Adrenal gland (tissue), 12 donors: ENCODE results near the gene ARMC6. TPM values are rescaled to one million over a fixed set of nuclear protein-coding genes. Genes with fewer than 3 reads are reported as not detected.

Experiments
- DNase-seq, 7 donors: peaks; one replicate each; pipeline ENCODE4 v3.0.0-alpha.2; 2019 to 2020
- H3K27ac ChIP-seq, 5 donors: fragments of 200-600 bp; sonication (generic) in 4 of 5; 1 replicate in 3 of 5; 2 replicates in 2 of 5; pipeline versions ENCODE4 v1.5.1 to v1.8.0; 2016 to 2020; ENCODE audit warnings: mild to moderate bottlenecking in 1 of 5
- H3K27me3 ChIP-seq: fragments of 200-600 bp; 2 replicates; pipeline ENCODE4 v1.8.0; 2021
- H3K36me3 ChIP-seq, 2 donors: fragments of 200-600 bp; replicated peaks in 1 of 2; 1 replicate in 1 of 2; 2 replicates in 1 of 2; pipeline versions ENCODE4 v1.5.1 to v1.8.0; 2018 to 2022
- H3K4me1 ChIP-seq, 2 donors: fragments of 200-600 bp; replicated peaks in 1 of 2; 1 replicate in 1 of 2; 2 replicates in 1 of 2; pipeline versions ENCODE4 v1.5.1 to v1.8.0; 2018 to 2021
- H3K4me3 ChIP-seq, 4 donors: fragments of 200-600 bp; sonication (generic) in 3 of 4; one replicate each; pipeline ENCODE4 v1.5.1; 2016 to 2018
- H3K9me3 ChIP-seq, 3 donors: fragments of 200-600 bp; sonication (generic) in 1 of 3; replicated peaks in 1 of 3; 1 replicate in 2 of 3; 2 replicates in 1 of 3; pipeline versions ENCODE4 v1.5.1 to v1.8.0; 2016 to 2021
- CTCF ChIP-seq, 6 experiments: fragments of 450-650 bp in 4 of 6; fragments of 200-600 bp in 2 of 6; sonication (generic) in 1 of 6; IDR thresholded peaks; 1 replicate in 5 of 6; 2 replicates in 1 of 6; pipeline versions ENCODE4 v1.5.1 to v1.8.0; 2016 to 2021; ENCODE audit warnings: antibody characterized with exemption in 6 of 6, mild to moderate bottlenecking in 2 of 6, moderate library complexity in 1 of 6
- POLR2A ChIP-seq, 2 donors: fragments of 450-650 bp; IDR thresholded peaks; one replicate each; pipeline ENCODE4 v1.6.1; 2017; ENCODE audit warnings: antibody characterized with exemption in 2 of 2, mild to moderate bottlenecking in 2 of 2, moderate library complexity in 1 of 2
- WGBS, 4 donors: extraction: QIAGEN DNeasy Blood & Tissue Kit in 2 of 4; methylation state at CpG; one replicate each; pipeline versions ENCODE4 v1.1.5 to v1.1.7; 2013 to 2017; 5-methylcytosine and 5-hydroxymethylcytosine counted together
- intact Hi-C, 2 donors: fragments of 100-400 bp; cut with DNase I; formaldehyde crosslinking; loops; one replicate each; pipeline versions ENCODE4 v1.14.1 to v1.15.0; 2022 to 2023
- polyA plus RNA-seq, 3 donors: library from polyadenylated mRNA; stranded (reverse); fragments of 200-250 nt in 2 of 3; fragments of 350-450 nt in 1 of 3; fragmentation: Illumina TruSeq in 1 of 3; extraction: RNeasy Lipid Tissue Mini Kit (QIAGEN cat#74804) in 1 of 3; gene quantifications; one replicate each; pipeline ENCODE4 v1.2.3, GENCODE V29; 2013 to 2014
- total RNA-seq, 9 donors: library from RNA; depleted of rRNA in 4 of 9; stranded (reverse); fragments of >200 nt in 4 of 9; fragments of 120-200 nt in 1 of 9; fragmentation: NEBNext Ultra II Directional in 1 of 9; extraction: Animal tissue kit (Norgen Biotek cat#: 25700) in 1 of 9; gene quantifications; one replicate each; pipeline versions ENCODE4 v1.1.0 to v1.2.4, GENCODE V29; 2013 to 2023
- donor health status: healthy with polysubstance abuse.
- donor health status: Bipolar disorder and iron deficiency.
- donor health status: DM: yes; HTN: yes; CAD: no.
- donor health status: DM: no; HTN: no; CAD: no.
- donor health status: DM: no; HTN: no; CAD: no.
- donor health status: DM: yes; HTN: yes; CAD: no.

The ARMC6 gene
- total and polyA plus RNA-seq, 12 donors, result 16.7 to 39.3 (median 27.2) TPM

DNA sequence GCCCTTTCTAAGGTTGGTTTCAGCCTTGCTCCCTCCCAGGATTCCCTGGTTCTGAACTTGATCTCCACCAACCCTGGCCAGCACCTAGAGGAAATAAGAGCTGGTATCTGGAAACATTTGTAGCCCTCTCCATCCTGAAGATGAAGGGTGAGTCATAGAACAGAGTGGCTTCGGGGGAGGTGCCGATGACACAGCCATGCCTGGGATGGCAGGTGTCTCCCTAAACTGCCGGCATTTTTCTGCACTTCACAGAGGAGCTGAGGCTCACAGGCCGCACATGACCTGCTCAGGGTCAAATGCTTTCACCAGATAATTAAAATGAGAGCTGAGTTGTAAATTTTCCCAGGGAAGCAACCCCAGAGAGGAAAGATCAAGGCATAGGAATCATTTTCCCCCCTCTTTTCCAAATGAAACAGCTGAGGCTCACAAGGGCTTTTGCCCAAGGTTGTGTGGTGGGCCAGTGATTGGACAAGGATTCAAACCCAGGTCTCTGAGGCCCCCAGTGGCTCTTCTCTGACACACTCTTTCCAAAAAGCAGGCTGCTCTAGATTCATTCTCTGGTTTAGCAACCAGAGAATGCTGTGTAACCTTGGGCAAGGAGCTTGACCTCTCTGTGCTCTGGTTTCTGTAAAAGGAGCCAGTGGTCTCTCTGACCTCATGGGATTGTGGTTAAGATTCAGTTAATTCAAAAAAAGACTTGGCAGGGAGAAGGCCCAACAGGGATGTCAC lies 29.2 kb downstream of the ARMC6 start:
- WGBS, 4 donors, result 42 to 75% (median 49%) methylated on average over 3 to 4 of the region's 4 CpGs
- Histone ChIP-seq H3K4me1 (peaks cover 22 to 35% of the 10 kb centered on the region in 2 donors), H3K36me3 (no peaks in the 10 kb centered on the region), H3K4me3 (peak overlapping the region in 1 of 4 donors; percentile 86), H3K27me3 (no peaks in the 10 kb centered on the region), H3K9me3 (no peaks in the 10 kb centered on the region), H3K27ac (peak overlapping the region in 4 of 5 donors; percentile 30 to 81 (median 64))
- DNase-seq, result peak in 5 of 7 donors; percentile 49 to 70 (median 63)
- TF ChIP-seq CTCF (IDR thresholded peaks at IDR 0.05), result no peak
- TF ChIP-seq POLR2A (IDR thresholded peaks at IDR 0.05), result no peak
- intact Hi-C loops, result no loop called here

DNA sequence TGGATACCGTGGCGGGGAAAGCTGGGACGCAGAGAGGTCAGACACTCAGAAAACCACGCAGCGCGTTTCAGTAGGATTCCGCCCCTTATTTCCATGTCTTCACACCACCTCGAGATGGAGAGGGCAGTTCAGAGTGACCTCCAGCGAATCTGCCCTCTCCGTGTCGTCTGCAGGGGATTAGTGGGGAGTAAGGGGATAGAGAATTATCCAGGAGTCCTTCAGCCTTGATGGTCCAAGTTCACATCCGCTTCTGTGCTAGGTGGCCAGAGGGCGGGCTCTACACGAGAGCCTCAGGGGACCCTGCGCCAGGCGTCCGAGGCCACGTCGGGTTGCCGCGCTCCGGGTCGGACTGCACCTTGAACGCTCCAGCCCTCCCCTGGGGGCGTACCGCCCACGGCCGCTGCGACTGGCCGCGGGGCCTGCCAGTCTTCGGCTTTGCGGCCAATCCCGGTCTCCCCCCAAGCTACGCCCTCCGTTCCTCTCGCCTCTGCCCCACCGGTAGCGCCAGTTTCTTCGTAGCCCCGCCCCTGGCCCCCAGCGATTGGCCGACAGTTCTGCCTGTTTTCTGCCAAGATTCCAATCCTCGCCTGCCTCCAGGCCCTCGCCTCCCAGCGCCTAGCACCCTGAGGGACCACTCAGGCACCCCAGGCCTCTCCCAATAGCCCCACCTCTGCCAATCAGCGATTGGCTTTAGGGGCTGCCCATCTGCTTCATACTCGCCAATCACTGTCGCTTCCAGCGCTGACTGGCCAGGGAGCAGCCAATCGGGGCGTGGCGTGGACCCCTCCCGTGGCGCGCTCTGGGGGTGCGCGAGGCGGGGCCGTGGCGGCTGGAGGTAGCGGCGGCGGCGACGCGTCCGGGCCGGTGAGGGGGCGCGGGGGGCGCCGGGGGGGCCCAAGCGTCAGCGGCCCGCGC lies 30.0 kb downstream of the ARMC6 start, which contains the start of gene SLC25A42:
TSS of gene SLC25A42 (plus strand) at position 812 of the 915 bp plus-strand sequence. CDS start 32,131 bp downstream, outside the sequence.
- WGBS, 4 donors, result 3 to 7% (median 4%) methylated on average over 23 to 77 of the region's 77 CpGs
- H3K9me3 ChIP-seq, result no peaks in the 10 kb centered on the region
- H3K4me3 ChIP-seq, result peak within 1 kb of the TSS in 3 of 4 donors; percentile 53 to 86 (median 62)
- H3K36me3 ChIP-seq, result no peaks in the 10 kb centered on the region
- H3K27ac ChIP-seq, result peak within 1 kb of the TSS in 4 of 5 donors; percentile 30 to 82 (median 64)
- TF ChIP-seq CTCF (IDR thresholded peaks at IDR 0.05), result no peak
- peak in 1 of 2 donors; percentile 34 for TF ChIP-seq POLR2A (IDR thresholded peaks at IDR 0.05)
- intact Hi-C loops, result no loop called here
- DNase-seq, result peak; percentile 99 to 100 (median 100)
- no peaks in the 10 kb centered on the region for H3K27me3 ChIP-seq
- H3K4me1 ChIP-seq, result peaks cover 22 to 36% of the 10 kb centered on the region in 2 donors

DNA sequence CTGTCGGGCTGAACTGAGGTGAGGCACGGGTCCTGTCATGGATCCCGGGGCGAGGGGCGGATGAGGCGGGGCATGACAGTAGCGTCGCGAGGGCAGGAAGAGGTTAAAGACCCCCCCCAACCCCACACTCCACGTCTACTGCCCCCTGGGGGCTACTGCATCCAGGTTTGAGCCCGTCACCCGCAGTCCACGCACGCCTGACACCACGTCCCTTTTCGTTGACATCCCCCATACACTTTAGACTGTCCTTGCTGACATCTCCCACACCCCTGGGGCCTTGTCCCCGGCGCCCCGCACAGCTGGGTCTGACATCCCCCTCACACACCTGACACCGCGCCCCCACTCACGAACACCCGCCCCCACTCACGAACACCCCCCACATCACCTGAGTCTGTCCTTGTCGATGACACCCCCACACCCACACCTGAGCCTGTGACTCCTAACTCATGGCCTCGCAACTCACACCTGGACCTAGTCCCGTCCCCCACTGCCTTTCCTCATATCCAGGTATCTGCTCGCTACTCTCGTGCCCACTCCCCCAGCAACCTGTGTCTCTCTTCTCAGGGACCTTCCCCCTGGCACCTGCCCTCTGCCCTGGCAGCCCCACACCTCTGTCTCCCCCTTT lies 30.8 kb downstream of the ARMC6 start:
- Histone ChIP-seq H3K4me1 (peaks cover 18 to 38% of the 10 kb centered on the region in 2 donors), H3K4me3 (peak overlapping the region in 3 of 4 donors; percentile 53 to 86 (median 62)), H3K36me3 (no peaks in the 10 kb centered on the region), H3K9me3 (no peaks in the 10 kb centered on the region), H3K27ac (peak overlapping the region in 3 of 5 donors; percentile 40 to 82 (median 47)), H3K27me3 (no peaks in the 10 kb centered on the region)
- 1 to 3% (median 2%) methylated on average over 9 to 29 of the region's 29 CpGs for WGBS, 4 donors
- intact Hi-C loops, result no loop called here
- TF ChIP-seq POLR2A (IDR thresholded peaks at IDR 0.05), result no peak
- TF ChIP-seq CTCF (IDR thresholded peaks at IDR 0.05), result peak in 1 of 6 experiments; percentile 18
- no peak for DNase-seq
